Ishikawa (cell line): ENCODE data around the gene CHST15.

Experiments
- CREB1 ChIP-seq: IDR thresholded peaks from 2 replicates; pipeline ENCODE4 v1.6.1; 2012; ENCODE audit warnings: low read depth
- EGR1 ChIP-seq: IDR thresholded peaks from 2 replicates; pipeline ENCODE4 v1.6.1; 2012
- FOXM1 ChIP-seq: IDR thresholded peaks from 2 replicates; pipeline ENCODE4 v1.6.1; 2012; ENCODE audit warnings: low read depth, borderline replicate concordance
- MAX ChIP-seq: IDR thresholded peaks from 2 replicates; pipeline ENCODE4 v1.6.1; 2012
- REST ChIP-seq: IDR thresholded peaks from 2 replicates; pipeline ENCODE4 v1.6.1; 2012; ENCODE audit warnings: low read depth, mild to moderate bottlenecking
- ZBTB7A ChIP-seq: IDR thresholded peaks from 2 replicates; pipeline ENCODE4 v1.6.1; 2012; ENCODE audit warnings: low read depth

- TF ChIP-seq FOXM1 (no peak), MAX (no peak), REST (no peak), CREB1 (no peak), EGR1 (no peak), ZBTB7A (no peak)
These were observed 62.8 kb downstream of the CHST15 start for GRCh38 chr10:124030492-124031110.
